Nephron progenitor cell (in vitro differentiated cells): ENCODE measurements around the gene DUOX2.

Experiments
- DNase-seq: peaks from one replicate; pipeline ENCODE4 v3.0.0; 2021
- H3K27ac Mint-ChIP-seq: 2 replicates; pipeline ENCODE4 v1.8.0; 2021; ENCODE audit warnings: mild to moderate bottlenecking, moderate library complexity, mixed read lengths
- H3K27me3 Mint-ChIP-seq: 2 replicates; pipeline ENCODE4 v1.8.0; 2021; ENCODE audit warnings: mild to moderate bottlenecking, low read depth, mixed read lengths; ENCODE audit not compliant: poor library complexity
- H3K36me3 Mint-ChIP-seq: 2 replicates; pipeline ENCODE4 v1.8.0; 2021; ENCODE audit warnings: low read depth, mixed read lengths
- H3K4me1 Mint-ChIP-seq: 2 replicates; pipeline ENCODE4 v1.8.0; 2021; ENCODE audit warnings: mixed read lengths
- H3K4me3 Mint-ChIP-seq: 2 replicates; pipeline ENCODE4 v1.8.0; 2021; ENCODE audit warnings: mild to moderate bottlenecking, moderate library complexity, mixed read lengths
- H3K9me3 Mint-ChIP-seq: 2 replicates; pipeline ENCODE4 v1.8.0; 2021; ENCODE audit warnings: mild to moderate bottlenecking, moderate library complexity, mixed read lengths
- CTCF ChIP-seq: fragments of 200-600 bp; sonication (generic); IDR thresholded peaks from 2 replicates; pipeline ENCODE4 v1.5.0; 2021; ENCODE audit warnings: antibody characterized with exemption

Gene DUOX2

GRCh38 chr15:45143946-45144345, 30.0 kb upstream of the DUOX2 start:
- no peak overlapping the region for H3K4me3 Mint-ChIP-seq
- no peak overlapping the region for H3K27ac Mint-ChIP-seq
- TF ChIP-seq CTCF: no peak
- H3K9me3 Mint-ChIP-seq: no peaks in the 10 kb centered on the region
- H3K27me3 Mint-ChIP-seq: peaks cover 31% of the 10 kb centered on the region
- DNase-seq: no peak
- H3K4me1 Mint-ChIP-seq: peaks cover 6% of the 10 kb centered on the region
- no peaks in the 10 kb centered on the region for H3K36me3 Mint-ChIP-seq

GRCh38 chr15:45143056-45143455, 29.1 kb upstream of the DUOX2 start:
- TF ChIP-seq CTCF: no peak
- no peaks in the 10 kb centered on the region for H3K9me3 Mint-ChIP-seq
- H3K27me3 Mint-ChIP-seq: peaks cover 34% of the 10 kb centered on the region
- H3K4me1 Mint-ChIP-seq: peaks cover 15% of the 10 kb centered on the region
- DNase-seq: no peak
- H3K4me3 Mint-ChIP-seq: no peak overlapping the region
- H3K27ac Mint-ChIP-seq: no peak overlapping the region
- no peaks in the 10 kb centered on the region for H3K36me3 Mint-ChIP-seq

GRCh38 chr15:45141386-45141785, 27.4 kb upstream of the DUOX2 start:
- DNase-seq: no peak
- Mint-ChIP-seq H3K36me3 (no peaks in the 10 kb centered on the region), H3K4me1 (peaks cover 24% of the 10 kb centered on the region), H3K9me3 (no peaks in the 10 kb centered on the region), H3K27ac (no peak overlapping the region), H3K27me3 (peaks cover 49% of the 10 kb centered on the region), H3K4me3 (no peak overlapping the region)
- TF ChIP-seq CTCF: no peak

- Mint-ChIP-seq H3K36me3 (no peaks in the 10 kb centered on the region), H3K27me3 (peaks cover 50% of the 10 kb centered on the region), H3K4me1 (peaks cover 26% of the 10 kb centered on the region), H3K27ac (no peak overlapping the region), H3K9me3 (no peaks in the 10 kb centered on the region), H3K4me3 (no peak overlapping the region)
- no peak for TF ChIP-seq CTCF
- DNase-seq: no peak
Observed at GRCh38 chr15:45140557-45141250, 26.7 kb upstream of the DUOX2 start.

- no peak overlapping the region for H3K4me3 Mint-ChIP-seq
- H3K36me3 Mint-ChIP-seq: no peaks in the 10 kb centered on the region
- no peak for TF ChIP-seq CTCF
- DNase-seq: no peak
- no peaks in the 10 kb centered on the region for H3K9me3 Mint-ChIP-seq
- H3K27me3 Mint-ChIP-seq: peaks cover 51% of the 10 kb centered on the region
- peaks cover 28% of the 10 kb centered on the region for H3K4me1 Mint-ChIP-seq
- no peak overlapping the region for H3K27ac Mint-ChIP-seq
Observed at GRCh38 chr15:45139770-45140169, 25.8 kb upstream of the DUOX2 start.
